Liver (tissue), 9 donors: ENCODE data around the gene ALDH1B1. TPM values are rescaled to one million over a fixed set of nuclear protein-coding genes. Genes with fewer than 3 reads are reported as not detected.

Experiments
- DNase-seq: peaks from one replicate; pipeline ENCODE4 v3.0.0-alpha.2; 2017; ENCODE audit warnings: low spot score
- H3K27ac ChIP-seq, 2 donors: one replicate each; pipeline ENCODE4 v1.7.0; 2013; ENCODE audit warnings: inconsistent platforms in 2 of 2, low read length in 2 of 2, control low read depth in 1 of 2, low read depth in 1 of 2, mild to moderate bottlenecking in 1 of 2
- H3K27me3 ChIP-seq, 4 donors: one replicate each; pipeline versions ENCODE4 v1.6.1 to v1.7.0; 2013; ENCODE audit warnings: low read length in 3 of 4, inconsistent platforms in 1 of 4, mild to moderate bottlenecking in 1 of 4, moderate library complexity in 1 of 4; ENCODE audit not compliant: control insufficient read depth in 4 of 4, insufficient read depth in 4 of 4
- H3K36me3 ChIP-seq, 4 donors: one replicate each; pipeline versions ENCODE4 v1.6.1 to v1.7.0; 2013; ENCODE audit warnings: low read length in 3 of 4, mild to moderate bottlenecking in 3 of 4, low read depth in 1 of 4, moderate library complexity in 1 of 4; ENCODE audit not compliant: control insufficient read depth in 4 of 4, insufficient read depth in 3 of 4
- H3K4me1 ChIP-seq, 4 donors: one replicate each; pipeline versions ENCODE4 v1.6.1 to v1.7.0; 2013; ENCODE audit warnings: low read length in 3 of 4, mild to moderate bottlenecking in 3 of 4, moderate library complexity in 1 of 4; ENCODE audit not compliant: control insufficient read depth in 4 of 4, insufficient read depth in 4 of 4
- H3K4me3 ChIP-seq, 3 donors: one replicate each; pipeline versions ENCODE4 v1.6.1 to v1.7.0; 2013; ENCODE audit warnings: low read length in 3 of 3, control low read depth in 1 of 3, low read depth in 1 of 3, mild to moderate bottlenecking in 1 of 3
- H3K9ac ChIP-seq, 2 donors: one replicate each; pipeline ENCODE4 v1.7.0; 2013; ENCODE audit warnings: low read length in 2 of 2, mild to moderate bottlenecking in 2 of 2, moderate library complexity in 2 of 2, control low read depth in 1 of 2, low read depth in 1 of 2
- H3K9me3 ChIP-seq, 4 donors: one replicate each; pipeline versions ENCODE4 v1.6.1 to v1.7.0; 2013; ENCODE audit warnings: low read length in 3 of 4; ENCODE audit not compliant: control insufficient read depth in 4 of 4
- EGR1 ChIP-seq, 2 donors: IDR thresholded peaks; 2 replicates each; pipeline ENCODE4 v1.6.1; 2016 to 2018; ENCODE audit warnings: antibody characterized with exemption in 2 of 2, low read depth in 2 of 2
- FOXA1 ChIP-seq: IDR thresholded peaks from 2 replicates; pipeline ENCODE4 v1.6.1; 2016; ENCODE audit warnings: antibody characterized with exemption
- FOXA2 ChIP-seq: IDR thresholded peaks from 2 replicates; pipeline ENCODE4 v1.6.1; 2016; ENCODE audit warnings: antibody characterized with exemption
- GABPA ChIP-seq, 2 donors: IDR thresholded peaks in 1 of 2; conservative IDR thresholded peaks in 1 of 2; 2 replicates each; pipeline ENCODE4 v1.6.1; 2016; ENCODE audit warnings: antibody characterized with exemption in 2 of 2, mild to moderate bottlenecking in 1 of 2, moderate library complexity in 1 of 2
- HNF4A ChIP-seq, 2 donors: conservative IDR thresholded peaks; 2 replicates each; pipeline ENCODE4 v1.6.1; 2016; ENCODE audit warnings: antibody characterized with exemption in 2 of 2, mild to moderate bottlenecking in 2 of 2
- HNF4G ChIP-seq: IDR thresholded peaks from 2 replicates; pipeline ENCODE4 v1.6.1; 2016; ENCODE audit warnings: antibody characterized with exemption
- JUND ChIP-seq, 2 donors: IDR thresholded peaks; 2 replicates each; pipeline ENCODE4 v1.6.1; 2016; ENCODE audit warnings: antibody characterized with exemption in 2 of 2
- NR2F2 ChIP-seq: IDR thresholded peaks from 2 replicates; pipeline ENCODE4 v1.6.1; 2016; ENCODE audit warnings: antibody characterized with exemption
- RAD21 ChIP-seq, 2 donors: IDR thresholded peaks; 2 replicates each; pipeline ENCODE4 v1.6.1; 2016; ENCODE audit warnings: antibody characterized with exemption in 2 of 2, mild to moderate bottlenecking in 2 of 2
- RXRA ChIP-seq, 2 donors: IDR thresholded peaks; 2 replicates each; pipeline ENCODE4 v1.6.1; 2017 to 2018; ENCODE audit warnings: antibody characterized with exemption in 2 of 2, mild to moderate bottlenecking in 1 of 2
- SP1 ChIP-seq: IDR thresholded peaks from 2 replicates; pipeline ENCODE4 v1.6.1; 2018; ENCODE audit warnings: antibody characterized with exemption, mild to moderate bottlenecking
- YY1 ChIP-seq: IDR thresholded peaks from 2 replicates; pipeline ENCODE4 v1.6.1; 2016; ENCODE audit warnings: antibody characterized with exemption, mild to moderate bottlenecking
- WGBS: extraction: QIAGEN DNeasy Blood & Tissue Kit; methylation state at CpG from one replicate; pipeline ENCODE4 v1.1.7; 2013; 5-methylcytosine and 5-hydroxymethylcytosine counted together
- polyA plus RNA-seq, 2 donors: library from polyadenylated mRNA; stranded (reverse) in 1 of 2; unstranded in 1 of 2; fragments of 200-250 nt in 1 of 2; fragments of >200 nt in 1 of 2; fragmentation: Nextera tagmentation in 1 of 2; extraction: Ambion mirVana in 1 of 2; gene quantifications; one replicate each; pipeline versions ENCODE4 v1.2.1 to v1.2.3, GENCODE V29; 2013 to 2015
- total RNA-seq, 2 donors: library from RNA; depleted of rRNA; stranded (reverse); fragments of >200 nt; gene quantifications; one replicate each; pipeline ENCODE4 v1.2.3, GENCODE V29; 2014
- TF ChIP-seq, protein P1 (sequence below): IDR thresholded peaks from 2 replicates; pipeline ENCODE4 v1.6.1; 2016; ENCODE audit warnings: antibody characterized with exemption, mild to moderate bottlenecking
- TF ChIP-seq, protein P2 (sequence below): IDR thresholded peaks from 2 replicates; pipeline ENCODE4 v1.6.1; 2016; ENCODE audit warnings: antibody characterized with exemption
- TF ChIP-seq, protein P3 (sequence below): IDR thresholded peaks from 2 replicates; pipeline ENCODE4 v1.6.1; 2016; ENCODE audit warnings: antibody characterized with exemption
- TF ChIP-seq, protein P4 (sequence below): fragments of 150-350 bp; IDR thresholded peaks from 2 replicates; pipeline ENCODE4 v1.5.1; 2017; ENCODE audit warnings: improper control_type of control experiment, low read depth, low read length; ENCODE audit not compliant: missing input control
- TF ChIP-seq, protein P5 (sequence below): IDR thresholded peaks from 2 replicates; pipeline ENCODE4 v1.6.1; 2016; ENCODE audit warnings: antibody characterized with exemption
- donor health status: healthy.
- donor health status: healthy.
- donor health status: healthy.
- donor health status: healthy.
- donor health status: healthy.

ALDH1B1 gene
- total and polyA plus RNA-seq, 4 donors = 18.9 to 73.9 (median 52.6) TPM

DNA sequence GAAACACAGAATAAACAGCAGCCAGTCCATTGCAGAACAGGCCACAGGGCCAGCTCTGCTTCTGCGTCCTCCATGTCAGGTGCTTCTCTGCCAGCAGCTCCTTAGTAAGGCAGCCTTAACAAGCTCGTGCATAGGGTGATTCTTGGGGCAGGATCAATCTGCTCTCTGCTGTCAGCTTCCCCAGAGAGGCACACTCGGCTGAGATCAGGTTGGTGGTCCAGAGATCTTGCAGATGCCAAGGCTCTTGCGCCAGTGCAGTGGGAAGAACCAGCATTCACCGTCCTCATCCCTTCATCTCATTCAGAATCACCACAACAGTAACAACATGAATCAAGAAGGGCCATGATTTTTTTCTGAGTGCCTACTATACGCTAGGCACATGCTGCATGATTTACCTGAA is 49.0 kb upstream of the ALDH1B1 start:
- TF ChIP-seq, protein P1, sequence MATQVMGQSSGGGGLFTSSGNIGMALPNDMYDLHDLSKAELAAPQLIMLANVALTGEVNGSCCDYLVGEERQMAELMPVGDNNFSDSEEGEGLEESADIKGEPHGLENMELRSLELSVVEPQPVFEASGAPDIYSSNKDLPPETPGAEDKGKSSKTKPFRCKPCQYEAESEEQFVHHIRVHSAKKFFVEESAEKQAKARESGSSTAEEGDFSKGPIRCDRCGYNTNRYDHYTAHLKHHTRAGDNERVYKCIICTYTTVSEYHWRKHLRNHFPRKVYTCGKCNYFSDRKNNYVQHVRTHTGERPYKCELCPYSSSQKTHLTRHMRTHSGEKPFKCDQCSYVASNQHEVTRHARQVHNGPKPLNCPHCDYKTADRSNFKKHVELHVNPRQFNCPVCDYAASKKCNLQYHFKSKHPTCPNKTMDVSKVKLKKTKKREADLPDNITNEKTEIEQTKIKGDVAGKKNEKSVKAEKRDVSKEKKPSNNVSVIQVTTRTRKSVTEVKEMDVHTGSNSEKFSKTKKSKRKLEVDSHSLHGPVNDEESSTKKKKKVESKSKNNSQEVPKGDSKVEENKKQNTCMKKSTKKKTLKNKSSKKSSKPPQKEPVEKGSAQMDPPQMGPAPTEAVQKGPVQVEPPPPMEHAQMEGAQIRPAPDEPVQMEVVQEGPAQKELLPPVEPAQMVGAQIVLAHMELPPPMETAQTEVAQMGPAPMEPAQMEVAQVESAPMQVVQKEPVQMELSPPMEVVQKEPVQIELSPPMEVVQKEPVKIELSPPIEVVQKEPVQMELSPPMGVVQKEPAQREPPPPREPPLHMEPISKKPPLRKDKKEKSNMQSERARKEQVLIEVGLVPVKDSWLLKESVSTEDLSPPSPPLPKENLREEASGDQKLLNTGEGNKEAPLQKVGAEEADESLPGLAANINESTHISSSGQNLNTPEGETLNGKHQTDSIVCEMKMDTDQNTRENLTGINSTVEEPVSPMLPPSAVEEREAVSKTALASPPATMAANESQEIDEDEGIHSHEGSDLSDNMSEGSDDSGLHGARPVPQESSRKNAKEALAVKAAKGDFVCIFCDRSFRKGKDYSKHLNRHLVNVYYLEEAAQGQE = no peak
- no peak for TF ChIP-seq RXRA (IDR thresholded peaks at IDR 0.05)
- no peak for TF ChIP-seq FOXA1
- TF ChIP-seq, protein P2, sequence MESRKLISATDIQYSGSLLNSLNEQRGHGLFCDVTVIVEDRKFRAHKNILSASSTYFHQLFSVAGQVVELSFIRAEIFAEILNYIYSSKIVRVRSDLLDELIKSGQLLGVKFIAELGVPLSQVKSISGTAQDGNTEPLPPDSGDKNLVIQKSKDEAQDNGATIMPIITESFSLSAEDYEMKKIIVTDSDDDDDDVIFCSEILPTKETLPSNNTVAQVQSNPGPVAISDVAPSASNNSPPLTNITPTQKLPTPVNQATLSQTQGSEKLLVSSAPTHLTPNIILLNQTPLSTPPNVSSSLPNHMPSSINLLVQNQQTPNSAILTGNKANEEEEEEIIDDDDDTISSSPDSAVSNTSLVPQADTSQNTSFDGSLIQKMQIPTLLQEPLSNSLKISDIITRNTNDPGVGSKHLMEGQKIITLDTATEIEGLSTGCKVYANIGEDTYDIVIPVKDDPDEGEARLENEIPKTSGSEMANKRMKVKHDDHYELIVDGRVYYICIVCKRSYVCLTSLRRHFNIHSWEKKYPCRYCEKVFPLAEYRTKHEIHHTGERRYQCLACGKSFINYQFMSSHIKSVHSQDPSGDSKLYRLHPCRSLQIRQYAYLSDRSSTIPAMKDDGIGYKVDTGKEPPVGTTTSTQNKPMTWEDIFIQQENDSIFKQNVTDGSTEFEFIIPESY = no peak
- no peak for TF ChIP-seq HNF4G
- no peak for TF ChIP-seq RAD21 (IDR thresholded peaks at IDR 0.05)
- no peak for TF ChIP-seq GABPA (IDR thresholded peaks at IDR 0.05 in 1 of 2, conservative IDR thresholded peaks at IDR 0.05 in 1 of 2)
- no peak for TF ChIP-seq FOXA2
- TF ChIP-seq, protein P3, sequence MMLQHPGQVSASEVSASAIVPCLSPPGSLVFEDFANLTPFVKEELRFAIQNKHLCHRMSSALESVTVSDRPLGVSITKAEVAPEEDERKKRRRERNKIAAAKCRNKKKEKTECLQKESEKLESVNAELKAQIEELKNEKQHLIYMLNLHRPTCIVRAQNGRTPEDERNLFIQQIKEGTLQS = no peak
- TF ChIP-seq, protein P4, sequence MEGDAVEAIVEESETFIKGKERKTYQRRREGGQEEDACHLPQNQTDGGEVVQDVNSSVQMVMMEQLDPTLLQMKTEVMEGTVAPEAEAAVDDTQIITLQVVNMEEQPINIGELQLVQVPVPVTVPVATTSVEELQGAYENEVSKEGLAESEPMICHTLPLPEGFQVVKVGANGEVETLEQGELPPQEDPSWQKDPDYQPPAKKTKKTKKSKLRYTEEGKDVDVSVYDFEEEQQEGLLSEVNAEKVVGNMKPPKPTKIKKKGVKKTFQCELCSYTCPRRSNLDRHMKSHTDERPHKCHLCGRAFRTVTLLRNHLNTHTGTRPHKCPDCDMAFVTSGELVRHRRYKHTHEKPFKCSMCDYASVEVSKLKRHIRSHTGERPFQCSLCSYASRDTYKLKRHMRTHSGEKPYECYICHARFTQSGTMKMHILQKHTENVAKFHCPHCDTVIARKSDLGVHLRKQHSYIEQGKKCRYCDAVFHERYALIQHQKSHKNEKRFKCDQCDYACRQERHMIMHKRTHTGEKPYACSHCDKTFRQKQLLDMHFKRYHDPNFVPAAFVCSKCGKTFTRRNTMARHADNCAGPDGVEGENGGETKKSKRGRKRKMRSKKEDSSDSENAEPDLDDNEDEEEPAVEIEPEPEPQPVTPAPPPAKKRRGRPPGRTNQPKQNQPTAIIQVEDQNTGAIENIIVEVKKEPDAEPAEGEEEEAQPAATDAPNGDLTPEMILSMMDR = no peak
- no peak for TF ChIP-seq EGR1 (IDR thresholded peaks at IDR 0.05; ENCODE audit: low read depth in 2 of 2)
- TF ChIP-seq, protein P5, sequence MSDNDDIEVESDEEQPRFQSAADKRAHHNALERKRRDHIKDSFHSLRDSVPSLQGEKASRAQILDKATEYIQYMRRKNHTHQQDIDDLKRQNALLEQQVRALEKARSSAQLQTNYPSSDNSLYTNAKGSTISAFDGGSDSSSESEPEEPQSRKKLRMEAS = no peak
- TF ChIP-seq SP1 = no peak
- TF ChIP-seq YY1 = no peak
- Histone ChIP-seq H3K9me3 (no peaks in the 10 kb centered on the region), H3K27me3 (no peaks in the 10 kb centered on the region), H3K9ac (no peak overlapping the region), H3K36me3 (no peaks in the 10 kb centered on the region), H3K4me3 (no peak overlapping the region), H3K4me1 (peaks cover 0 to 3% (median 0%) of the 10 kb centered on the region in 4 donors), H3K27ac (no peak overlapping the region)
- DNase-seq = no peak
- 89% methylated on average over 6 of the region's 6 CpGs for WGBS

DNA sequence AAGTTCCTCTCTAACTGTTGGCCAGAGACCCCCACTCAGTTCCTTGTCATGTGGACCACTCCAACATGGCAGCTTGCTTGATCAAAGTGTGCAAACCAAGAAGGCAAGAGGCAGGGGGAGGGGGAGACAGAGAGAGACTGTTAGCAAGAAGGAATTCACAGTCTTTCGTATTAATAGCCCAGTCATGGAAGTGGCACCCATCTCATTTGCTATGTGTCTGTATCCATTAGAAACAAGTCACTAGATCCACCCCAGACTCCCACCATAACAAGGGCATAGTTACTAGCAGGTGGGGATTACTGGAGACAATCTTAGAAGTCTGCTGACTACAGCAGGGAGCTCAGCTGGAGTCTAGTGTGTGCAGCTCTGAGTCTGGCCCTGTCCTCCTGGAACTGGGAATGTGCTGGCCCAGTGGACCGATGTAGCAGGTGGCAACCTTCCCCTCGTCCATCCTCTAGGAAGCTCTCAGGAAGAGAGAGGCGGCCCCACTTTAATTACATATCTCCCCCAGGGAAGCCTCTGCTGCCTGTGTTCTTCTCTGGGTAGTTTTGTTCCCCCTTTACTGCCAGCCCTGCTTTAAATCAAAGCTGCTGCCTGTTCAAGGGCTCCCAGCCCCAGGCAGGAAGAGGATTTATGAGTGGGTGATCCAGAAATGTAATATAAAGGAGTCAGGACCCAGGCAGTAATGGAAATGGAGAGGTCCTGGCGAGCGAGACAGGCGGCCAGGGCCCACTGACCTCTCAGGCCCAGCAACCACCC is 47.8 kb upstream of the ALDH1B1 start:
- no peak for DNase-seq
- no peaks in the 10 kb centered on the region for H3K27me3 ChIP-seq
- H3K36me3 ChIP-seq = no peaks in the 10 kb centered on the region
- no peak overlapping the region for H3K4me3 ChIP-seq
- no peaks in the 10 kb centered on the region for H3K9me3 ChIP-seq
- no peak overlapping the region for H3K9ac ChIP-seq
- H3K4me1 ChIP-seq = no peaks in the 10 kb centered on the region
- no peak overlapping the region for H3K27ac ChIP-seq
- WGBS = 91% methylated on average over 7 of the region's 7 CpGs
- TF ChIP-seq RXRA (IDR thresholded peaks at IDR 0.05) = no peak
- TF ChIP-seq, protein P4 = no peak
- TF ChIP-seq, protein P2 = no peak
- TF ChIP-seq RAD21 (IDR thresholded peaks at IDR 0.05) = no peak
- TF ChIP-seq YY1 = no peak
- TF ChIP-seq EGR1 (IDR thresholded peaks at IDR 0.05; ENCODE audit: low read depth in 2 of 2) = no peak
- TF ChIP-seq SP1 = no peak
- TF ChIP-seq, protein P3 = no peak
- TF ChIP-seq HNF4A (conservative IDR thresholded peaks at IDR 0.05) = no peak
- no peak for TF ChIP-seq NR2F2
- no peak for TF ChIP-seq JUND (IDR thresholded peaks at IDR 0.05)
